ENCODE measurements around the gene PHIP.
"Not testable (repeated sequence)": the region's sequence is repeated elsewhere in the genome, so short reads cannot be mapped to it uniquely, and the experiment has no call there.

PHIP gene

DNA sequence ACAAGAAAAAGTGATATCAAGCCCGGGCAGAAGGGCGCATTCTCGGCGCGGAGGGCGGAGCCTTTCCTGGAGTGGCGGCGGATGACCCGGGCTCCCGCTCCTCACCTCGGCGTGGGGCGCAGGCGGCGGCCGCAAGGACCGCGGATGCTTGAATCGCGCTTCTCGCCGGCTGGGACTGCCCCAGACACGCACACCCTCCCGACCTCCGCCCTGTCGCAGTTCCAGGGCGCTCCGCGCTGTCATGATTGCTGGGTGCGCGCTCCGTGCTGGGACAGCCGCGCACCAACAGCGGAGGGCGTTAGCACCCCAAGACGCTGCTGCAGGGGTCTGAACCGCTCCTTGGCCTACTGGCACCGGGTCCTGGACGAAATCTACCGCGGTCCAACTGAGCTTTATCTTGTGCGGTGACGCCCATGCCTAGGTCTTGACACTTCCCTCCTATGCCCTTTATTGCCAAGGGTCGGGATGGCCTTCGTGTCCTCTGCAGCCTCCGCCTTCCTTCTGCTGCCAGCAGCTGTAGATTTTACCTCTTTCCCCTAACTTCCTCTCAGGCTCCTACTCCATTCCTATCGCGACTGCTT is 167.4 kb downstream of the PHIP start:
- peak; percentile 46 to 55 for DNase-seq
- no peak for TF ChIP-seq POLR2A (IDR thresholded peaks at IDR 0.05; ENCODE audit: low read length)
- TF ChIP-seq GATA1 (IDR thresholded peaks at IDR 0.05; ENCODE audit: low read depth, low read length), result no peak

DNA sequence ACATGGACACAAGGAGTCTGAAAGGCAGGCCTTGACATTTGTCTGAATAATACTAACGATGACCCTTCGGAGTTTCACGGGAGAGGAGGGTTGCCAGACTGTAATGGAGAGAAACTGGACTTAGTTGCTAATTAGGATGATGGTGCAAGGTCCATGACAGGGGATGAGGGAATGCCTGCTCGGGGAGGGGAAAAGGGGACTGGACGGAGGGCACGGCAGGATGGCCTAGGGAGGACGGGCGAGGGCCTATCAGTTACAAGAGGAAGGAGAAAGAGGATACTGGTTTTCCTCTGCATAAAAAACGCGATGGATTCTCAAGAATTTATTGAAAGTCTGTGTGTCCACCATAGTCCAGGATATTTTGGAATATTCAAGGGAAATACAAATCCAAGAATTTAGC is 168.0 kb downstream of the PHIP start:
- TF ChIP-seq GATA1 (IDR thresholded peaks at IDR 0.05; ENCODE audit: low read depth, low read length) (no peak), POLR2A (IDR thresholded peaks at IDR 0.05; ENCODE audit: low read length) (no peak)
- no peak for DNase-seq

DNA sequence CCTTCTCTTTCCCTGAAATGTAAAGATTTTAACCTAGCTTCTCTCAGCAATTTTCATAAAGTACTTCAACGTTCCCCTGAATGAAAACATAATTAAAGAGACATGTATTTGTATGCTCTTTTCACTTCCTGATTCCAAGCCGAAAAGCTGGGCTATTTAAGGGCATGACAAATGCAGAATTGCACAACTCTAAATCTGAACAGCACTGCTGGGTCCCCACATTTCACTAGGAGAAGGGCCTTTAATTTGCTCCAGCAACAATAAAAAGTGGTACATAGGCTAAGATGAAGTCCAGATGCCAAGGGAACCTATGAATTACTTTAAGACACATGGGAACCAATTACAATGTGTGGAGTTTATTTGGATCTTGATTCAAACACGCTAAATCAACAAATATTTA is 168.7 kb downstream of the PHIP start:
- DNase-seq, result no peak
- TF ChIP-seq POLR2A (IDR thresholded peaks at IDR 0.05; ENCODE audit: low read length), result no peak
- no peak for TF ChIP-seq GATA1 (IDR thresholded peaks at IDR 0.05; ENCODE audit: low read depth, low read length)

DNA sequence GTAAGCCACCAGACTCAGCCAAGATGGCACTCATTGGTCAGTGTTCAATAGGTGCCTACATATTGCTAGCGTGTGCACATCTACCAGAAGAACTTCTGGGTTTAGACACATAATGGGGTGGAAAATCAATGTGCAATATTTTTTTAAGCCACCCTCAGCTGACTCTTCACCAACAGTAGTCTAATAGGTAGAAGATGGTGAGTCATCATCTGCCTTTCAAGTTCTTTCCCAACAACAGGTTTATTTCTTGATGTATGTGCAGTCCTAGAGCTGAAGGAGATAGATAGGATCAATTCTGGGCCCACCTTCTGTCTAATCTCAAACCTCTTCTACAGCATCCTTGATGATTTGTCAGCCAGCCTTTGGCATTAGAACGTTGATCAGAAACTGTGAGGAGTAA is 169.4 kb downstream of the PHIP start:
- DNase-seq, result no peak
- TF ChIP-seq GATA1 (IDR thresholded peaks at IDR 0.05; ENCODE audit: low read depth, low read length) (no peak), POLR2A (IDR thresholded peaks at IDR 0.05; ENCODE audit: low read length) (no peak)

DNA sequence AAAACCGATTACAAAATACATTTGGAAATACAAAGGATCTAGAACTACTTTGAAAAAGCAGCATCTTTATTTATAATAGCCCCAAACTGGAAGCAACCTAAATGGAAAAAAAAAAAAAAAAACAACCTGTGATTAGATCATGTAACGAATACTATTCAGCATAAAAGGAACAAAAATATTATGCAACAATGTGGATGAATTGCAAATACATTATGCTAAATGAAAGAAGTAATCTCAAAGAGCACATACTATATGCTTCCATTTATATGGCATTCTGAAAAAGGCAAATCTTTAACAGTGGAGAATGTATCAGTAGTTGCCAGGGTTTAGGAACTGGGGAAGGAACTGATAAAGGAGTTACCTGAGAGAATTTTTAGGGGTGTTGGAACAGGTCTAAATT is 181.8 kb downstream of the PHIP start:
- DNase-seq, result no peak

DNA sequence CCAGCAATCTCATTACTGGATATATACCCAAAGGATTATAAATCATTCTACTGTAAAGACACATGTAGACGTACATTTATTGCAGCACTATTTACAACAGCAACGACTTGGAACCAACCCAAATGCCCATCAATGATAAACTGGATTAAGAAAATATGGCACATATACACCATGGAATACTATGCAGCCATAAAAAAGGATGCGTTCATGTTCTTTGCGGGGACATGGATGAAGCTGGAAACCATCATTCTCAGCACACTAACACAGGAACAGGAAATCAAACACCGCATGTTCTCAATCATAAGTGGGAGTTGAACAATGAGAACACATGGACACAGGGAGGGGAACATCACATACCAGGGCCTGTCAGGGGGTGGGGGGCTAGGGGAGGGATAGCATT is 188.2 kb downstream of the PHIP start:
- not testable (repeated sequence) for DNase-seq

More for the DNA sequence above, 181.8 kb downstream of the PHIP start:
- TF ChIP-seq GATA1 (IDR thresholded peaks at IDR 0.05; ENCODE audit: low read depth, low read length) (no peak), POLR2A (IDR thresholded peaks at IDR 0.05; ENCODE audit: low read length) (no peak)
